A549 (cell line): Measurements from ENCODE around the gene C10orf67. TPM values are rescaled to one million over a fixed set of nuclear protein-coding genes. Genes with fewer than 3 reads are reported as not detected.

Experiments
- ATAC-seq, 2 experiments: fragments of 200-7000 bp in 1 of 2; fragments of >200 bp in 1 of 2; cut with Nextera tagmentation in 1 of 2; cut with Tn5 transposase in 1 of 2; 3 replicates each; pipeline versions ENCODE4 v1.8.0 to v1.9.1; 2018 to 2020; ENCODE audit warnings: mild to moderate bottlenecking in 1 of 2, moderate library complexity in 1 of 2
- CTCF ChIA-PET: fragments of 300-600 bp; sonication (Branson Sonifier 250); formaldehyde crosslinking; extraction: SDS; loops from one replicate; lab custom pipeline; 2021; ENCODE audit warnings: antibody characterized with exemption, inconsistent platforms; lab: Yijun Ruan, JAX
- POLR2A ChIA-PET: fragments of 350-600 bp; formaldehyde crosslinking; extraction: SDS; loops from one replicate; lab custom pipeline; 2021; ENCODE audit warnings: antibody characterized with exemption, inconsistent platforms; lab: Yijun Ruan, JAX
- DNase-seq, 2 experiments: peaks; one replicate each; pipeline versions ENCODE4 v3.0.0 to v3.0.0-alpha.2; 2011 to 2016; ENCODE audit warnings: low read depth in 1 of 2, low spot score in 1 of 2
- FAIRE-seq: peaks from 2 replicates; lab custom pipeline; 2011; peaks lifted over from hg19 to GRCh38; lab: Jason Lieb, UNC
- H3K27ac ChIP-seq, 2 experiments: fragments of >200 bp; sonication (Bioruptor Twin); formaldehyde crosslinking; 3 replicates each; pipeline ENCODE4 v1.5.1; 2016 to 2017
- H3K4me1 ChIP-seq: fragments of >200 bp; sonication (Bioruptor Twin); formaldehyde crosslinking; 3 replicates; pipeline ENCODE4 v1.6.1; 2016
- H3K4me2 ChIP-seq: fragments of >200 bp; sonication (Bioruptor Twin); formaldehyde crosslinking; 3 replicates; pipeline ENCODE4 v1.6.1; 2016
- H3K4me3 ChIP-seq: fragments of >200 bp; sonication (Bioruptor Twin); formaldehyde crosslinking; 3 replicates; pipeline ENCODE4 v1.5.1; 2016
- H3K9me3 ChIP-seq: fragments of >200 bp; sonication (Bioruptor Twin); formaldehyde crosslinking; 3 replicates; pipeline ENCODE4 v1.6.1; 2016
- EHMT2 ChIP-seq: fragments of 200-600 bp; sonication (generic); IDR thresholded peaks from 2 replicates; pipeline ENCODE4 v1.6.1; 2016; ENCODE audit warnings: antibody characterized with exemption, low read depth, mild to moderate bottlenecking, moderate library complexity
- ELK1 ChIP-seq: fragments of 150-350 bp; IDR thresholded peaks from 2 replicates; pipeline ENCODE4 v1.6.1; 2014; ENCODE audit warnings: low read depth, mild to moderate bottlenecking, low read length
- GATA3 ChIP-seq: IDR thresholded peaks from 2 replicates; pipeline ENCODE4 v1.6.1; 2012; ENCODE audit warnings: borderline replicate concordance
- HEYL ChIP-seq: fragments of 250-450 bp; sonication (Bioruptor Pico); IDR thresholded peaks from 2 replicates; pipeline ENCODE4 v1.8.0; 2021; ENCODE audit warnings: mild to moderate bottlenecking, moderate library complexity
- HOXA7 ChIP-seq: fragments of 250-450 bp; sonication (Bioruptor Pico); IDR thresholded peaks from 2 replicates; pipeline ENCODE4 v1.5.0; 2020; ENCODE audit warnings: mild to moderate bottlenecking, moderate library complexity
- HOXB13 ChIP-seq: fragments of 250-450 bp; sonication (Bioruptor Pico); IDR thresholded peaks from 2 replicates; pipeline ENCODE4 v1.5.0; 2020; ENCODE audit warnings: low read depth, mild to moderate bottlenecking, moderate library complexity
- JUN ChIP-seq, 2 experiments: fragments of >200 bp; sonication (Bioruptor Twin); formaldehyde crosslinking; IDR thresholded peaks; 2 replicates in 1 of 2; 3 replicates in 1 of 2; pipeline ENCODE4 v1.6.1; 2016 to 2017
- MAZ ChIP-seq: fragments of 150-350 bp; IDR thresholded peaks from 2 replicates; pipeline ENCODE4 v1.6.1; 2014; ENCODE audit warnings: antibody characterized with exemption, low read depth, low read length, borderline replicate concordance
- MYC ChIP-seq: IDR thresholded peaks from 2 replicates; pipeline ENCODE4 v1.6.1; 2012; ENCODE audit warnings: mild to moderate bottlenecking, inconsistent platforms, low read length, improper control_type of control experiment, borderline replicate concordance
- NR3C1 ChIP-seq: fragments of >200 bp; sonication (Bioruptor Twin); formaldehyde crosslinking; IDR thresholded peaks from 3 replicates; pipeline ENCODE4 v1.6.1; 2017
- POLR2A ChIP-seq: IDR thresholded peaks from 2 replicates; pipeline ENCODE4 v1.6.1; 2012; ENCODE audit warnings: mild to moderate bottlenecking, low read length
- RAD21 ChIP-seq, 2 experiments: fragments of >200 bp in 1 of 2; sonication (Bioruptor Twin) in 1 of 2; formaldehyde crosslinking in 1 of 2; IDR thresholded peaks in 1 of 2; conservative IDR thresholded peaks in 1 of 2; 2 replicates in 1 of 2; 3 replicates in 1 of 2; pipeline ENCODE4 v1.6.1; 2012 to 2018; ENCODE audit warnings: inconsistent platforms in 1 of 2
- RARB ChIP-seq: fragments of 250-450 bp; sonication (Bioruptor Pico); IDR thresholded peaks from 2 replicates; pipeline ENCODE4 v1.8.0; 2021; ENCODE audit warnings: mild to moderate bottlenecking, moderate library complexity
- RCOR1 ChIP-seq: fragments of 150-350 bp; IDR thresholded peaks from 2 replicates; pipeline ENCODE4 v1.6.1; 2014; ENCODE audit warnings: antibody characterized with exemption, low read length, low read depth
- REST ChIP-seq: fragments of 200-600 bp; sonication (generic); IDR thresholded peaks from 2 replicates; pipeline ENCODE4 v1.6.1; 2016; ENCODE audit warnings: antibody characterized with exemption, mild to moderate bottlenecking, moderate library complexity
- TFCP2L1 ChIP-seq: fragments of 250-450 bp; sonication (Bioruptor Pico); IDR thresholded peaks from 2 replicates; pipeline ENCODE4 v1.5.0; 2021; ENCODE audit warnings: mild to moderate bottlenecking
- TP53 ChIP-seq: fragments of 250-450 bp; sonication (Bioruptor Pico); IDR thresholded peaks from 2 replicates; pipeline ENCODE4 v1.5.0; 2021; ENCODE audit warnings: mild to moderate bottlenecking, moderate library complexity
- ZC3H11A ChIP-seq: fragments of 450-650 bp; IDR thresholded peaks from 2 replicates; pipeline ENCODE4 v1.6.1; 2014; ENCODE audit warnings: antibody characterized with exemption, mild to moderate bottlenecking
- ZFP36 ChIP-seq: fragments of 450-650 bp; IDR thresholded peaks from 2 replicates; pipeline ENCODE4 v1.6.1; 2014; ENCODE audit warnings: borderline replicate concordance; ENCODE audit not compliant: partially characterized antibody
- ZSCAN20 ChIP-seq: fragments of 250-450 bp; sonication (Bioruptor Pico); IDR thresholded peaks from 2 replicates; pipeline ENCODE4 v1.8.0; 2022; ENCODE audit warnings: mild to moderate bottlenecking, moderate library complexity
- WGBS: methylation state at CpG from one replicate; pipeline ENCODE4 v1.1.6; 2017; ENCODE audit errors: missing lambda C conversion rate; 5-methylcytosine and 5-hydroxymethylcytosine counted together
- polyA plus RNA-seq, 4 experiments: library from polyadenylated mRNA; depleted of rRNA in 3 of 4; stranded (reverse); fragments of >200 nt; fragmentation: RNase III in 1 of 4; extraction: RNeasy Plus Mini Kit Qiagen cat#74134 plus additional on column Dnase treatment in 1 of 4; gene quantifications; 2 replicates in 3 of 4; 3 replicates in 1 of 4; pipeline ENCODE4 v1.2.3, GENCODE V29; 2011 to 2017
- TF ChIP-seq, protein P1 (sequence below): IDR thresholded peaks from 2 replicates; pipeline ENCODE4 v1.6.1; 2012

C10orf67 gene
- polyA plus RNA-seq, 2 of the 4 experiments (the other 2 are of a cell fraction): 0.06 to 0.09 TPM

GRCh38 chr10:23345861-23346260 lies 1.3 kb upstream of the C10orf67 start:
- Histone ChIP-seq H3K4me3 (no peak overlapping the region), H3K4me1 (no peaks in the 10 kb centered on the region), H3K27ac (no peak overlapping the region), H3K9me3 (no peaks in the 10 kb centered on the region), H3K4me2 (no peak overlapping the region)
- FAIRE-seq (no peak), ATAC-seq (no peak), DNase-seq (peak in 1 of 2 experiments; percentile 5)
- WGBS: 59% methylated on average over 5 of the region's 5 CpGs
- ChIA-PET CTCF (interaction anchor here (1.1 to 1.9 kb wide), 2 partner anchors 31 to 92 kb away, joined by 3 to 4 read pairs; no protein-coding TSS in a partner anchor), POLR2A (no interaction called here)
- no peak for TF ChIP-seq REST
- no peak for TF ChIP-seq MYC
- TF ChIP-seq GATA3: no peak
- TF ChIP-seq HOXA7 (CRISPR knock-in tag): no peak
- no peak for TF ChIP-seq POLR2A
- TF ChIP-seq EHMT2: no peak
- TF ChIP-seq HEYL (CRISPR knock-in tag): no peak
- TF ChIP-seq NR3C1: no peak
- TF ChIP-seq, protein P1, sequence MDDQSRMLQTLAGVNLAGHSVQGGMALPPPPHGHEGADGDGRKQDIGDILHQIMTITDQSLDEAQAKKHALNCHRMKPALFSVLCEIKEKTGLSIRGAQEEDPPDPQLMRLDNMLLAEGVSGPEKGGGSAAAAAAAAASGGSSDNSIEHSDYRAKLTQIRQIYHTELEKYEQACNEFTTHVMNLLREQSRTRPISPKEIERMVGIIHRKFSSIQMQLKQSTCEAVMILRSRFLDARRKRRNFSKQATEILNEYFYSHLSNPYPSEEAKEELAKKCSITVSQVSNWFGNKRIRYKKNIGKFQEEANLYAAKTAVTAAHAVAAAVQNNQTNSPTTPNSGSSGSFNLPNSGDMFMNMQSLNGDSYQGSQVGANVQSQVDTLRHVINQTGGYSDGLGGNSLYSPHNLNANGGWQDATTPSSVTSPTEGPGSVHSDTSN: no peak
- TF ChIP-seq ZFP36: no peak
- TF ChIP-seq ZC3H11A: no peak
- TF ChIP-seq TFCP2L1 (CRISPR knock-in tag): no peak
- TF ChIP-seq ELK1: no peak
- TF ChIP-seq JUN (IDR thresholded peaks at IDR 0.05): no peak
- no peak for TF ChIP-seq MAZ
- no peak for TF ChIP-seq RAD21 (conservative IDR thresholded peaks at IDR 0.05 in 1 of 2, IDR thresholded peaks at IDR 0.05 in 1 of 2)
- no peak for TF ChIP-seq RARB

DNA sequence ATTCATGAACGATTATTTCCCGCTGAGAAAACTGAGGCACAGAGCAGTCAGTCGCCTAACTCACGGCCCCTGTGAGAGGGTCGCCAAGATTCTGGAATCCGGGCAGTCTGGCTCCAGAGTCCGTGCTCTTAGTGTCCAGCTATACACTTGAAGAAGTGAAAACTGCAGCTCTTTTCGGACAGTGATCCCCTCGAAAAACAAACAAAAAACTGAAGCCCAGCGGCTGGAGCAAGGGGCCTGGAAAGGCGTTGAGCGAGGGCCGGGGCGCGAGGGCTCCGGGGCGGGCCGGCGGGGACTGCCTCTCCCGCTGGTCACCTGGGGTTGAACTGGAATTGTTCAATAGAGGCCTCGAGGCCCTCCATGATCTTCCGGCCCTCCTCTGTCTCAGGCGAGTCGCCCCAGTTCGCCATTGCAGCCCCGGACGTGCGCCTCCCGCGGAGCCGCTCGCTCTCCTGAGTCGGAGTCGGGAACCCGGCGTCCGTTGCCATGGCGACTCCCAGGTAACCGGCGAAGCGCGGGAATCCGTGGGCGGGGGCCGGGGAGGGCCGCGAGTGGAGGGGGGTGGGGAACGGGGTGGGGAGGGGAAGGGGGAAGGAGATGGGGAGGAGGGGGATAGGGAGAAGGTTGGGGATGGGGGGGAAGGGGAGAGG lies 881 bp downstream of the C10orf67 start:
- Histone ChIP-seq H3K4me3 (peak overlapping the region; percentile 60), H3K4me1 (no peaks in the 10 kb centered on the region), H3K4me2 (peak overlapping the region; percentile 99), H3K27ac (peak overlapping the region; percentile 16 to 83; a peak in 3 of 6 replicates), H3K9me3 (no peaks in the 10 kb centered on the region)
- TF ChIP-seq HOXB13 (no peak), ZSCAN20 (no peak), TP53 (CRISPR knock-in tag) (no peak), RAD21 (conservative IDR thresholded peaks at IDR 0.05 in 1 of 2, IDR thresholded peaks at IDR 0.05 in 1 of 2) (no peak), RCOR1 (no peak)
- ATAC-seq (peak; percentile 40 to 67; a peak in 4 of 6 replicates), FAIRE-seq (no peak), DNase-seq (peak in 1 of 2 experiments; percentile 9)
- CTCF ChIA-PET: interaction anchor here (0.9 kb wide), 1 partner anchor 173 kb away, joined by 3 read pairs; no protein-coding TSS in a partner anchor
- 47% methylated on average over 30 of the region's 48 CpGs for WGBS
- POLR2A ChIA-PET: no interaction called here
